ENCODE data around the gene CSAG3. TPM values are rescaled to one million over a fixed set of nuclear protein-coding genes. Genes with fewer than 3 reads are reported as not detected.
"Not testable (repeated sequence)": the region's sequence is repeated elsewhere in the genome, so short reads cannot be mapped to it uniquely, and the experiment has no call there.

CSAG3 gene
- total and polyA plus RNA-seq, 4 donors = not detected

GRCh38 chrX:152787062-152787461 is 28.0 kb downstream of the CSAG3 start:
- H3K9me3 ChIP-seq (ENCODE audit: control insufficient read depth in 4 of 4, insufficient read depth in 3 of 4, low read length in 3 of 4); H3K4me3 ChIP-seq; H3K27ac ChIP-seq (ENCODE audit: low read depth in 1 of 2, low read length in 1 of 2); H3K4me1 ChIP-seq (ENCODE audit: control insufficient read depth in 5 of 5, insufficient read depth in 5 of 5, low read length in 5 of 5); ATAC-seq (ENCODE audit: insufficient read depth, low FRiP score); H3K9ac ChIP-seq (ENCODE audit: insufficient read depth in 1 of 2, low read length in 2 of 2); H3K27me3 ChIP-seq (ENCODE audit: control insufficient read depth in 3 of 3, insufficient read depth in 3 of 3, low read length in 2 of 3); H3K36me3 ChIP-seq (ENCODE audit: control insufficient read depth in 4 of 4, insufficient read depth in 4 of 4, low read length in 4 of 4); DNase-seq: not testable (repeated sequence)
- WGBS, 2 donors = no CpG with 5 or more reads among the region's 3 CpGs

GRCh38 chrX:152798945-152799344 is 39.9 kb downstream of the CSAG3 start:
- Histone ChIP-seq H3K4me3 (no peak overlapping the region), H3K27me3 (ENCODE audit: control insufficient read depth in 3 of 3, insufficient read depth in 3 of 3, low read length in 2 of 3) (peaks cover 0 to 10% (median 2%) of the 10 kb centered on the region in 3 donors), H3K27ac (ENCODE audit: low read depth in 1 of 2, low read length in 1 of 2) (no peak overlapping the region), H3K9me3 (ENCODE audit: control insufficient read depth in 4 of 4, insufficient read depth in 3 of 4, low read length in 3 of 4) (peaks cover 0 to 10% (median 2%) of the 10 kb centered on the region in 4 donors), H3K36me3 (ENCODE audit: control insufficient read depth in 4 of 4, insufficient read depth in 4 of 4, low read length in 4 of 4) (no peaks in the 10 kb centered on the region), H3K9ac (ENCODE audit: insufficient read depth in 1 of 2, low read length in 2 of 2) (no peak overlapping the region), H3K4me1 (ENCODE audit: control insufficient read depth in 5 of 5, insufficient read depth in 5 of 5, low read length in 5 of 5) (no peaks in the 10 kb centered on the region)
- no peak for DNase-seq
- 53 to 56% methylated on average over 1 of the region's 1 CpG for WGBS, 2 donors
- no peak for ATAC-seq (ENCODE audit: insufficient read depth, low FRiP score)
- TF ChIP-seq CTCF (IDR thresholded peaks at IDR 0.05; ENCODE audit: control extremely low read depth, extremely low read depth) = no peak

- no peak overlapping the region for H3K9ac ChIP-seq (ENCODE audit: insufficient read depth in 1 of 2, low read length in 2 of 2)
- no peak overlapping the region for H3K4me3 ChIP-seq
- 76 to 90% methylated on average over 4 of the region's 4 CpGs for WGBS, 2 donors
- no peaks in the 10 kb centered on the region for H3K4me1 ChIP-seq (ENCODE audit: control insufficient read depth in 5 of 5, insufficient read depth in 5 of 5, low read length in 5 of 5)
- no peak overlapping the region for H3K27ac ChIP-seq (ENCODE audit: low read depth in 1 of 2, low read length in 1 of 2)
- H3K27me3 ChIP-seq (ENCODE audit: control insufficient read depth in 3 of 3, insufficient read depth in 3 of 3, low read length in 2 of 3) = peaks cover 0 to 11% (median 4%) of the 10 kb centered on the region in 3 donors
- DNase-seq (no peak), ATAC-seq (ENCODE audit: insufficient read depth, low FRiP score) (no peak)
- TF ChIP-seq CTCF (IDR thresholded peaks at IDR 0.05; ENCODE audit: control extremely low read depth, extremely low read depth) = no peak
- H3K9me3 ChIP-seq (ENCODE audit: control insufficient read depth in 4 of 4, insufficient read depth in 3 of 4, low read length in 3 of 4) = peaks cover 0 to 3% (median 0%) of the 10 kb centered on the region in 4 donors
- no peaks in the 10 kb centered on the region for H3K36me3 ChIP-seq (ENCODE audit: control insufficient read depth in 4 of 4, insufficient read depth in 4 of 4, low read length in 4 of 4)
Measured at GRCh38 chrX:152806035-152806434, 47.0 kb downstream of the CSAG3 start.

Other genes with a start within 250 kb of the CSAG3 start
- gene GABRQ, start 121.3 kb upstream of the CSAG3 start, total RNA-seq = under 1 TPM in 1 of 2 donors, not detected in 1; 0.09 TPM
- not detected for gene GABRQ, start 121.3 kb upstream of the CSAG3 start, polyA plus RNA-seq
- not detected for gene MAGEA3, start 60.4 kb upstream of the CSAG3 start, total RNA-seq
- not detected for gene MAGEA3, start 60.4 kb upstream of the CSAG3 start, polyA plus RNA-seq
- gene CSAG2, start 49.9 kb upstream of the CSAG3 start, total RNA-seq = not detected
- gene CSAG2, start 49.9 kb upstream of the CSAG3 start, polyA plus RNA-seq = not detected
- gene MAGEA2B, start 44.6 kb upstream of the CSAG3 start, total RNA-seq = not detected
- gene MAGEA2B, start 44.6 kb upstream of the CSAG3 start, polyA plus RNA-seq = not detected
- gene CSAG1, start 25.5 kb upstream of the CSAG3 start, total RNA-seq = not detected
- gene CSAG1, start 25.5 kb upstream of the CSAG3 start, polyA plus RNA-seq = not detected
- not detected for gene MAGEA12, start 25.5 kb upstream of the CSAG3 start, total RNA-seq
- not detected for gene MAGEA12, start 25.5 kb upstream of the CSAG3 start, polyA plus RNA-seq
- gene MAGEA2, start 5.4 kb upstream of the CSAG3 start, total RNA-seq = not detected
- not detected for gene MAGEA2, start 5.4 kb upstream of the CSAG3 start, polyA plus RNA-seq
- gene MAGEA6, start 10.5 kb downstream of the CSAG3 start, total RNA-seq = not detected
- gene MAGEA6, start 10.5 kb downstream of the CSAG3 start, polyA plus RNA-seq = not detected
- gene CETN2, start 71.5 kb downstream of the CSAG3 start, total RNA-seq = 10 to 100 TPM; 65.7 to 67.9 TPM
- 10 to 100 TPM; 47.7 to 81.8 TPM for gene CETN2, start 71.5 kb downstream of the CSAG3 start, polyA plus RNA-seq
- gene NSDHL, start 71.8 kb downstream of the CSAG3 start, total RNA-seq = 10 to 100 TPM; 12.8 to 28.2 TPM
- 10 to 100 TPM; 22.5 to 33.4 TPM for gene NSDHL, start 71.8 kb downstream of the CSAG3 start, polyA plus RNA-seq
- 10 to 100 TPM; 14.7 to 15.8 TPM for gene ZNF185, start 138.8 kb downstream of the CSAG3 start, total RNA-seq
- gene ZNF185, start 138.8 kb downstream of the CSAG3 start, polyA plus RNA-seq = 1 to 10 TPM; 6.1 to 6.7 TPM
- gene PNMA5, start 234.9 kb downstream of the CSAG3 start, total RNA-seq = not detected
- under 1 TPM; 0.03 to 0.04 TPM for gene PNMA5, start 234.9 kb downstream of the CSAG3 start, polyA plus RNA-seq

All from lung (tissue), 12 donors.